ENCODE measurements around the gene SBDS.

Gene SBDS

DNA sequence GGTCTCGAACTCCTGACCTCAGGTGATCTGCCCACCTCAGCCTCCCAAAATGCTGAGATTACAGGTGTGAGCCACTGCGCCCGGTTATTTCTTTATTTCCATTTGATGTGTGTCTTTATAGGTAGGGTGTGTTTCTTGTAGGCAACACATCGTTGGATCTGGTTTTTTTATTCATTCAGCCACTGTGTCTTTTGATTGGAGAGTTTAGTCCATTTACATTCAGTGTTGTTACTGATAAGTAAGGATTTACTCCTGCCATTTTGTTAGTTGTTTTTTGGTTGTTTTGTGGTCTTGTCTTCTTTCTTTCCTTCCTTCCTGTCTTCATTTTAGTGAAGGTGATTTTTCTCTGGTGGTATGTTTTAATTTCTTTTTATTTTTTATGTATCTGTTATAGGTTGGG, 57.4 kb downstream of the SBDS start:
- no peak for DNase-seq (ENCODE audit: low spot score)
